ENCODE measurements around the gene NFE2.
A peak's percentile ranks its signal among the peaks of the same experiment; 100 is the strongest.

NFE2 gene

GRCh38 chr12:54296393-54297099 lies 4.3 kb downstream of the NFE2 start:
- TF ChIP-seq CTCF (IDR thresholded peaks at IDR 0.05): no peak
- no peak for DNase-seq (ENCODE audit: low spot score)
- Histone ChIP-seq H3K27ac (no peak overlapping the region), H3K4me3 (no peak overlapping the region)

DNA sequence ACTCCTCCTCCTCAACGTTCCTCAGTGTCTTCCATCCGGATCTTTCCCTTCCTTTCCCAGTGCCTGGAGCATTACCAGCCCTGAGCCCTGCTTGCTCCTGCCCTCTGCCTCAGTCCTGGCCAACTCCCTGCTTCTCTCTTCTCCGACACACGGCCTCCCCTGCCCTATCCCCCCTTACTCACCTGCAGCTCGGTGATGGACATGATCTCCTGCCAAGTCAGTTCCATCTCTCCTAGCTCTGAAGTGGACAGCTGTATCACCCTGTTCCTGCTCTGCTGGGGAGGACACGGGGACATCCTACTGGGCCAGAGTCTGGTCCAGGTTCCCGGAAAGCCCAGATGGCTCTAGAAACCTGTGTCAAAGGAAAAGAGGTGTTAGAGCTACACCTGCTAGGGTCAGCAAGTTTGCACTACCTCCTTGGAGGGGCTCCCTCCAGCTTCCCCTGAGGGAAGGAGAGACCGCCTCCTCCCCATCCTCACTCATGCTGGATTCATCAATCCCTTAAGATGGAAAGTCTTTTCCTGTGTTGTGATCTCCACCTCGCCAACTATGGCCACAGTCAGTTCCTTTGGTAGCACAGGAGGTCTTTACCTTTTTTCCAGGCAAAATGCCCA lies 5.8 kb downstream of the NFE2 start:
- no peak overlapping the region for H3K27ac ChIP-seq
- no peak for TF ChIP-seq CTCF (IDR thresholded peaks at IDR 0.05)
- no peak for DNase-seq (ENCODE audit: low spot score)
- no peak overlapping the region for H3K4me3 ChIP-seq

- Histone ChIP-seq H3K27ac (no peak overlapping the region), H3K4me3 (no peak overlapping the region)
- DNase-seq (ENCODE audit: low spot score): no peak
- TF ChIP-seq CTCF (IDR thresholded peaks at IDR 0.05): peak; percentile 41
Measured at GRCh38 chr12:54294152-54294952, 6.5 kb downstream of the NFE2 start.

DNA sequence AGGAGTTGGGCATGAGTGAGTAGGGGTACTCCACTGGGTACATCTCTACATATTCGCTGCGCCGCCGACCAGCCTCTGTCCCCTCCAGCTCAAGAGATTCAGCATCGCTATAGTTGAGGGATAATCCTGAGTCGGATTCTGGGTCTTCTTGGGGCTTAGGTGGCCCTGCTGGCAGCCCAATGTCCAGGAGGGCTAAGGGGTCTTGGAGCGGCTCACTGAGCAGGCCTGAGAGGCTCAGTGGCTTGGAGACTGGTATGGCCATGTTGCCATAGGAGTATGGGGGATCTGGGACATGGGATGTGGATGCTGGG lies 7.9 kb downstream of the NFE2 start:
- no peak for TF ChIP-seq CTCF (IDR thresholded peaks at IDR 0.05)
- Histone ChIP-seq H3K4me3 (no peak overlapping the region), H3K27ac (no peak overlapping the region)
- DNase-seq (ENCODE audit: low spot score): no peak

DNA sequence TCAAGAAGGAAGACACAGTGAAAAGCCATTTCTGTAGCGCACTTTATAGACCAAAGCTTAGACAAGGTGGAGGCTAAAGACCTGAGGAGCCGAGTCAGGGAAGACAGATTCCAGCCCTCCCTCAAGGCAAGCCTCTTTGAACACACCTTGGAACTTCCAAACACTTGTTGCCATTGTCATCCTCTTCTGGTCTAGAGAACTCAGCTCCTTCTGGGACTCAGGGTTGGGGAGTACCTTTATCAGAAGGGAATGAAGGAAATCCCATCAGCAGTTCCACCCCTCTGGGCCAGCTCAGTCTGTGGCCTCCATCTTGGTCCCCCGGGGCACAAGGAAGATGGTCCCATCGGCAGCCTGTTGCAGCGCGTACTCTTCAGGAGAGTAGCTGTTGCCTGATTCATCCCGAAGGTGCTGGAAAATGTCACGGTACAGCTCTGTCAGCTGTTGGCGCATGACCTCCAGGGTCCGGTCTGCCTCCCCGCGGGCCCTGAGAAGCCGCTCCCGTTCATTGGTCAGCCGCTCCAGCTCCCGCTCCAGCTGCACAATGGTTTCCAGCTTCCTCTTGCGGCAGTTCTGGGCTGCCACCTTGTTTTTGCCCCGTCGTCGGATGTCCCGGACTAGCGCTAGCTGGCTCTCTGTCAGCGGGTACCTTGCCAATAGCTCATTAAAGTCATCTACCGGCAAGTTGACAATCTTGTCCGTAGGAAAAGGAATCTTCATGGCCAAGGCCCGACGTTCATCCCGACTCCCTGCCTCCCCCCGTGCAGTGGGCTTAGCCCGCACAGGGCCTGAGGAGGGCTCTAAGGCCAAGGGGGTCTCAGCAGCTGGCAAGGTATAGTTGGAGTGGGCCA lies 8.5 kb downstream of the NFE2 start:
- TF ChIP-seq CTCF (IDR thresholded peaks at IDR 0.05): no peak
- Histone ChIP-seq H3K4me3 (no peak overlapping the region), H3K27ac (no peak overlapping the region)
- no peak for DNase-seq (ENCODE audit: low spot score)

DNA sequence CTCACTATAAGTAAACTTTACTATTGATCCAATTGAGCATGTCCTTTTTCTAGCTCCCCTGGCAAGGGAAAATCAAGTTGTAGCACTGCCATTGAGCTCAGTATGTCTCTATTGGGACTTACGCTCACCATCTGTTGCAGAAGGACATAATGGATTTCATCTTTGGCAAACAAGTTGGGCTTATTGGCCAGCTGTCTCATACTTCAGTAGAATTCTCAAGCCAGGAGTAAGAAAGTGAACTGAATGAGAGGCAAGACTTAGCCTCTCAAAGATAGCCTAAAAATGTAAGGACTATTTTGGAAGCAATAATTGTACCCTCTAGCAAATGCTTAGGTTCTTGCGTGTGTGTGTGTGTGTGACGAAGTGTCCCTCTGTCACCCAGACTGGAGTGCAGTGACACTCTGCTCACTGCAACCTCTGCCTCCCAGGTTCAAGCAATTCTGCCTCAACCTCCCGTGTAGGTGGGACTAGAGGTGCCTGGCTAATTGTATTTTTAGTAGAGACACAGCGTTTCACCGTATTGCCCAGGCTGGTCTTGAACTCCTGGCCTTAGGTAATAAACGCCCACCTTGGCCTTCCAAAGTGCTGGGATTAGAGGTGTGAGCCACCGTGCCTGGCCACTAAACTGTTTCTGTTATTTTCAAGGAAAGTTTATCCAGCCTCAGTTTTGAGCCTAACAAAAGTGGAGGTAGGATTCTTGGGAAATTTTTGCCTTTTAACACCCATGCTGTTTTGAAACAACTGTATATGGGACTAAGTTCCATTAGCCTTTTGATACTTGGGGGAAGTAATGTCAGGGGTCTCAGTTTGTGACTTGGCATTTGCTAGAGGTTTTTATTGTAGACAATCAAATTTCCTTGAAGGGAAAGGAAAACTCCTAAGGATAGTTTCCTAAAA lies 13.3 kb downstream of the NFE2 start:
- Histone ChIP-seq H3K4me3 (no peak overlapping the region), H3K27ac (no peak overlapping the region)
- no peak for TF ChIP-seq CTCF (IDR thresholded peaks at IDR 0.05)
- no peak for DNase-seq (ENCODE audit: low spot score)
